ENCODE measurements around the gene NT5DC1. TPM values are rescaled to one million over a fixed set of nuclear protein-coding genes. Genes with fewer than 3 reads are reported as not detected.
A peak's percentile ranks its signal among the peaks of the same experiment; 100 is the strongest.

NT5DC1 gene
- total RNA-seq, 1 experiment from 2014 or later, result 27.6 TPM

- intact Hi-C loops (cut with micrococcal nuclease), result no loop called here
- TSS peak; percentile 39 for BruUV-seq (replicated peaks)
Observed at GRCh38 chr6:116279232-116280160, 178.8 kb downstream of the NT5DC1 start, which contains the start of gene TSPYL1. TSS of gene TSPYL1 (minus strand) at chr6:116279930. CDS start at chr6:116279830, 100 bp downstream.

GRCh38 chr6:116280161-116280932 lies 179.7 kb downstream of the NT5DC1 start:
- no peak for TF ChIP-seq CTCF (IDR thresholded peaks at IDR 0.05; ENCODE audit: unreplicated experiment)
- ChIA-PET POLR2A (interaction anchor here (0.6 to 5.4 kb wide), 63 partner anchors 9 to 1268 kb away, joined by 3 to 135 read pairs (median 4); partner anchors contain the start of genes DSE, NT5DC1, RSPH4A and RWDD1), CTCF (interaction anchor here (0.6 to 5.4 kb wide), 13 partner anchors 11 to 280 kb away, joined by 3 to 60 read pairs (median 3); no protein-coding TSS in a partner anchor)
- Mint-ChIP-seq H3K27ac (ENCODE audit: low read depth, unreplicated experiment) (peak overlapping the region; percentile 85), H3K9me3 (ENCODE audit: unreplicated experiment) (no peaks in the 10 kb centered on the region), H3K4me3 (ENCODE audit: unreplicated experiment) (peak overlapping the region; percentile 86), H3K27me3 (ENCODE audit: insufficient read depth, unreplicated experiment) (no peaks in the 10 kb centered on the region), H3K36me3 (ENCODE audit: insufficient read depth, unreplicated experiment) (peaks cover 38% of the 10 kb centered on the region), H3K4me1 (ENCODE audit: insufficient read depth, unreplicated experiment) (peaks cover 33% of the 10 kb centered on the region)
- DNase-seq (ENCODE audit: unreplicated experiment), result no peak
- BruUV-seq (replicated peaks), result TSS peak; percentile 79
- intact Hi-C loops (cut with micrococcal nuclease), result no loop called here

More at GRCh38 chr6:116279232-116280160, 178.8 kb downstream of the NT5DC1 start, which contains the start of gene TSPYL1:
- Mint-ChIP-seq H3K36me3 (ENCODE audit: insufficient read depth, unreplicated experiment) (peaks cover 47% of the 10 kb centered on the region), H3K4me3 (ENCODE audit: unreplicated experiment) (peak within 1 kb of the TSS; percentile 86), H3K27me3 (ENCODE audit: insufficient read depth, unreplicated experiment) (no peaks in the 10 kb centered on the region), H3K4me1 (ENCODE audit: insufficient read depth, unreplicated experiment) (peaks cover 33% of the 10 kb centered on the region), H3K9me3 (ENCODE audit: unreplicated experiment) (no peaks in the 10 kb centered on the region), H3K27ac (ENCODE audit: low read depth, unreplicated experiment) (peak within 1 kb of the TSS; percentile 85)
- DNase-seq (ENCODE audit: unreplicated experiment), result peak; percentile 98
- ChIA-PET CTCF (interaction anchor here (0.6 to 5.4 kb wide), 15 partner anchors 8 to 1290 kb away, joined by 3 to 60 read pairs (median 4); no protein-coding TSS in a partner anchor), POLR2A (interaction anchor here (0.6 to 5.4 kb wide), 65 partner anchors 10 to 1269 kb away, joined by 3 to 135 read pairs (median 4); partner anchors contain the start of genes DSE, NT5DC1, RSPH4A and RWDD1)
- TF ChIP-seq CTCF (IDR thresholded peaks at IDR 0.05; ENCODE audit: unreplicated experiment), result no peak

DNA sequence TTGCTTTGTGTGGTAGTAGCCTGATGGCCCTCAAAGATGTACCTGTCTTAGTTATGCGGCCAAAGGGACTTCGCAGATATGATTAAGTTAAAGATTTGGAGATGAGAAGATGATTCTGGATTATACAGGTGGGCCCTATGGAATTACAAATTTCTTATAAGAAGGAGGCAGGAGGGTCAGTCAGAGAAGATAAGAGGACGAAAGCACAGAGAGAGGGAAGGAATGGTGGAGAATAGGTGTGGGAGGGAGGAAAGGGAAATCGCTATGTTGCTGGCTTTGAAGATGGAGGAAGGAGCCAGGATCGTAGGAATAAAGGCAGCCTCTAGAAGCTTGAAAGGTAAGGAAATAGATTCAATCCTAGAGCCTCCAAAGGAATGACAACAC lies 180.3 kb downstream of the NT5DC1 start:
- no TSS peak for BruUV-seq (replicated peaks)
- POLR2A ChIA-PET, result interaction anchor here (0.6 to 5.4 kb wide), 29 partner anchors 8 to 850 kb away, joined by 3 to 135 read pairs (median 11); partner anchors contain the start of genes DSE, NT5DC1, RSPH4A and RWDD1
- Mint-ChIP-seq H3K4me3 (ENCODE audit: unreplicated experiment) (peak overlapping the region; percentile 86), H3K36me3 (ENCODE audit: insufficient read depth, unreplicated experiment) (peaks cover 33% of the 10 kb centered on the region), H3K4me1 (ENCODE audit: insufficient read depth, unreplicated experiment) (peaks cover 29% of the 10 kb centered on the region), H3K27me3 (ENCODE audit: insufficient read depth, unreplicated experiment) (no peaks in the 10 kb centered on the region), H3K27ac (ENCODE audit: low read depth, unreplicated experiment) (peak overlapping the region; percentile 85), H3K9me3 (ENCODE audit: unreplicated experiment) (no peaks in the 10 kb centered on the region)
- intact Hi-C loops (cut with micrococcal nuclease), result no loop called here
- TF ChIP-seq CTCF (IDR thresholded peaks at IDR 0.05; ENCODE audit: unreplicated experiment), result no peak
- no peak for DNase-seq (ENCODE audit: unreplicated experiment)
- CTCF ChIA-PET, result interaction anchor here (0.7 to 5.4 kb wide), 7 partner anchors 10 to 280 kb away, joined by 3 to 60 read pairs (median 3); no protein-coding TSS in a partner anchor

Measured in MCF 10A (cell line).